H9 (cell line): ENCODE measurements around the gene ADAM29. TPM values are rescaled to one million over a fixed set of nuclear protein-coding genes. Genes with fewer than 3 reads are reported as not detected.

Experiments
- DNase-seq: peaks from one replicate; pipeline ENCODE4 v3.0.0-alpha.2; 2017
- H2AFZ ChIP-seq: one replicate; pipeline ENCODE4 v1.6.1; 2013; ENCODE audit warnings: mild to moderate bottlenecking, low read length, control low read depth, moderate library complexity
- H2AK5ac ChIP-seq: 2 replicates; pipeline ENCODE4 v1.6.1; 2013; ENCODE audit warnings: low read length, control low read depth, mixed read lengths; ENCODE audit not compliant: insufficient read length
- H2BK120ac ChIP-seq: one replicate; pipeline ENCODE4 v1.6.1; 2013; ENCODE audit warnings: low read depth, mild to moderate bottlenecking, low read length, control low read depth, inconsistent platforms; ENCODE audit not compliant: poor library complexity, severe bottlenecking
- H2BK12ac ChIP-seq: 2 replicates; pipeline ENCODE4 v1.6.1; 2013; ENCODE audit warnings: low read length, control low read depth, mixed read lengths, low read depth; ENCODE audit not compliant: insufficient read length
- H2BK15ac ChIP-seq: 2 replicates; pipeline ENCODE4 v1.6.1; 2013; ENCODE audit warnings: low read depth, low read length, control low read depth
- H2BK20ac ChIP-seq: one replicate; pipeline ENCODE4 v1.6.1; 2013; ENCODE audit warnings: low read depth, mild to moderate bottlenecking, low read length, control low read depth, inconsistent platforms; ENCODE audit not compliant: poor library complexity, severe bottlenecking
- H2BK5ac ChIP-seq: 2 replicates; pipeline ENCODE4 v1.6.1; 2013; ENCODE audit warnings: low read length, control low read depth, mixed read lengths; ENCODE audit not compliant: insufficient read length
- H3K14ac ChIP-seq: 2 replicates; pipeline ENCODE4 v1.6.1; 2013; ENCODE audit warnings: low read length, control low read depth; ENCODE audit not compliant: insufficient read depth
- H3K18ac ChIP-seq: 2 replicates; pipeline ENCODE4 v1.6.1; 2013; ENCODE audit warnings: low read depth, mild to moderate bottlenecking, mixed read lengths, low read length, control low read depth; ENCODE audit not compliant: insufficient read length
- H3K23ac ChIP-seq: 2 replicates; pipeline ENCODE4 v1.6.1; 2013; ENCODE audit warnings: low read length, control low read depth, mixed read lengths, low read depth; ENCODE audit not compliant: insufficient read length
- H3K23me2 ChIP-seq: 2 replicates; pipeline ENCODE4 v1.6.1; 2013; ENCODE audit warnings: low read depth, mild to moderate bottlenecking, mixed read lengths, low read length, control low read depth; ENCODE audit not compliant: insufficient read length, poor library complexity, severe bottlenecking
- H3K27ac ChIP-seq: 2 replicates; pipeline ENCODE4 v1.5.1; 2013; ENCODE audit warnings: low read length, control low read depth, mixed read lengths, low read depth; ENCODE audit not compliant: insufficient read length
- H3K27me3 ChIP-seq: 2 replicates; pipeline ENCODE4 v1.6.1; 2013; ENCODE audit warnings: low read length, control low read depth, inconsistent platforms; ENCODE audit not compliant: insufficient read depth
- H3K4ac ChIP-seq: 2 replicates; pipeline ENCODE4 v1.6.1; 2013; ENCODE audit warnings: low read depth, mild to moderate bottlenecking, control low read depth, inconsistent platforms, low read length, moderate library complexity
- H3K4me1 ChIP-seq: 2 replicates; pipeline ENCODE4 v1.6.1; 2013; ENCODE audit warnings: low read length, control low read depth, inconsistent platforms; ENCODE audit not compliant: insufficient read depth
- H3K4me2 ChIP-seq: 2 replicates; pipeline ENCODE4 v1.6.1; 2013; ENCODE audit warnings: low read length, control low read depth, mixed read lengths; ENCODE audit not compliant: insufficient read length, insufficient read depth
- H3K56ac ChIP-seq: 2 replicates; pipeline ENCODE4 v1.6.1; 2013; ENCODE audit warnings: low read depth, mild to moderate bottlenecking, mixed read lengths, low read length, control low read depth; ENCODE audit not compliant: insufficient read length
- H3K79me1 ChIP-seq: 2 replicates; pipeline ENCODE4 v1.6.1; 2013; ENCODE audit warnings: low read depth, mild to moderate bottlenecking, moderate library complexity, low read length, control low read depth, inconsistent platforms; ENCODE audit not compliant: insufficient read depth, poor library complexity, severe bottlenecking
- H3K79me2 ChIP-seq: 2 replicates; pipeline ENCODE4 v1.6.1; 2013; ENCODE audit warnings: low read length, control low read depth, inconsistent platforms; ENCODE audit not compliant: insufficient read depth
- H3K9ac ChIP-seq: 2 replicates; pipeline ENCODE4 v1.6.1; 2013; ENCODE audit warnings: low read length, control low read depth, mixed read lengths; ENCODE audit not compliant: insufficient read length; ENCODE audit errors: extremely low read depth
- H3K9me3 ChIP-seq: one replicate; pipeline ENCODE4 v1.6.1; 2013; ENCODE audit warnings: low read depth, low read length, inconsistent platforms; ENCODE audit not compliant: control insufficient read depth
- H3T11ph ChIP-seq: one replicate; pipeline ENCODE4 v1.6.1; 2013; ENCODE audit warnings: mild to moderate bottlenecking, low read length, control low read depth, inconsistent platforms
- H4K20me1 ChIP-seq: one replicate; pipeline ENCODE4 v1.6.1; 2013; ENCODE audit not compliant: control insufficient read depth, insufficient read length, insufficient read depth
- H4K5ac ChIP-seq: 2 replicates; pipeline ENCODE4 v1.6.1; 2013; ENCODE audit warnings: low read depth, mild to moderate bottlenecking, mixed read lengths, low read length, control low read depth; ENCODE audit not compliant: insufficient read length
- H4K8ac ChIP-seq: replicated peaks from 2 replicates; pipeline ENCODE4 v1.6.1; 2013; ENCODE audit warnings: low read length, control low read depth, mixed read lengths, low read depth; ENCODE audit not compliant: insufficient read length
- H4K91ac ChIP-seq: 2 replicates; pipeline ENCODE4 v1.6.1; 2013; ENCODE audit warnings: low read depth, mild to moderate bottlenecking, moderate library complexity, mixed read lengths, low read length, control low read depth; ENCODE audit not compliant: insufficient read length
- H3K27ac Mint-ChIP-seq, 3 experiments: 2 replicates in 2 of 3; 3 replicates in 1 of 3; pipeline ENCODE4 v1.8.0; 2020 to 2021; ENCODE audit warnings: mixed read lengths in 3 of 3, mild to moderate bottlenecking in 1 of 3, moderate library complexity in 1 of 3
- H3K27me3 Mint-ChIP-seq: 2 replicates; pipeline ENCODE4 v1.8.0; 2021; ENCODE audit warnings: low read depth, mild to moderate bottlenecking, moderate library complexity, mixed read lengths
- H3K36me3 Mint-ChIP-seq, 3 experiments: 2 replicates in 2 of 3; 3 replicates in 1 of 3; pipeline ENCODE4 v1.8.0; 2020 to 2021; ENCODE audit warnings: low read depth in 3 of 3, mixed read lengths in 3 of 3; ENCODE audit not compliant: insufficient read depth in 1 of 3
- H3K4me1 Mint-ChIP-seq, 2 experiments: 2 replicates each; pipeline ENCODE4 v1.8.0; 2020; ENCODE audit warnings: mixed read lengths in 2 of 2
- H3K4me3 Mint-ChIP-seq, 2 experiments: 2 replicates in 1 of 2; 3 replicates in 1 of 2; pipeline ENCODE4 v1.8.0; 2020 to 2021; ENCODE audit warnings: mild to moderate bottlenecking in 2 of 2, mixed read lengths in 2 of 2, moderate library complexity in 1 of 2
- H3K9me3 Mint-ChIP-seq, 2 experiments: 2 replicates in 1 of 2; 3 replicates in 1 of 2; pipeline ENCODE4 v1.8.0; 2020; ENCODE audit warnings: mild to moderate bottlenecking in 2 of 2, mixed read lengths in 2 of 2, moderate library complexity in 1 of 2
- total RNA-seq: library from RNA; stranded (reverse); gene quantifications from 2 replicates; pipeline ENCODE4 v1.2.1, GENCODE V29; 2021
- TF ChIP-seq, protein P1 (sequence below): fragments of 200-600 bp; sonication (generic); conservative IDR thresholded peaks from 3 replicates; pipeline ENCODE4 v1.8.0; 2021; ENCODE audit warnings: antibody characterized with exemption, mild to moderate bottlenecking

ADAM29 gene
- total RNA-seq, 1 experiment from 2014 or later = not detected

DNA sequence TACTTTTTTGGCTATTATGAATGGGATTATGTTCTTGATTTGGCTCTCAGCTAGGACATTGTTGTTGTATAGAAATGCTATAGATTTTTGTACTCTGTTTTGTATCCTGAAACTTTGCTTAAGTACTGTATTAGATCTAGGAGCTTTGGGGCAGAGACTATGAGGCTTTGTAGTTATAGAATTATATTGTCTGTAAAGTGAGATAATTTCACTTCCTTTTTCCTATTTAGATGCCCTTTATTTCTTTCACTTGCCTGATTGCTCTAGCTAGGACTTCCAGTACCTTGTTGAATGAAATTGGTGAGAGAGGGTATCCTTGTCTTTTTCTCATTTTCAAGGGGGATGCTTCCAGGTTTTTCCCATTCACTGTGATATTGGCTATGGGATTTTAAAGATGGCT, 28.1 kb downstream of the ADAM29 start:
- Histone ChIP-seq H2AFZ (no peak overlapping the region), H4K5ac (no peak overlapping the region), H3K14ac (no peak overlapping the region), H3K4ac (no peak overlapping the region), H3K27ac (no peak overlapping the region), H2BK20ac (no peak overlapping the region), H2BK5ac (no peak overlapping the region), H3K79me2 (no peaks in the 10 kb centered on the region), H3K4me2 (no peak overlapping the region), H2BK12ac (no peak overlapping the region), H2BK120ac (no peak overlapping the region), H2AK5ac (no peak overlapping the region), H4K20me1 (no peaks in the 10 kb centered on the region), H3T11ph (no peak overlapping the region), H3K23me2 (no peaks in the 10 kb centered on the region), H3K27me3 (no peaks in the 10 kb centered on the region), H3K56ac (no peak overlapping the region), H3K79me1 (no peaks in the 10 kb centered on the region), H3K9ac (no peak overlapping the region), H3K4me1 (no peaks in the 10 kb centered on the region), H3K9me3 (no peaks in the 10 kb centered on the region), H2BK15ac (no peak overlapping the region), H3K23ac (no peak overlapping the region), H4K91ac (no peak overlapping the region), H3K18ac (no peak overlapping the region), H4K8ac (no peak overlapping the region)
- H3K4me3 Mint-ChIP-seq = no peak overlapping the region
- peaks cover 0 to 7% of the 10 kb centered on the region in 2 experiments; a peak in 1 of 4 replicates for H3K4me1 Mint-ChIP-seq
- DNase-seq = no peak
- no peaks in the 10 kb centered on the region for H3K27me3 Mint-ChIP-seq
- H3K9me3 Mint-ChIP-seq = peaks cover 21 to 27% of the 10 kb centered on the region in 2 experiments
- H3K36me3 Mint-ChIP-seq = peaks cover 3 to 17% (median 8%) of the 10 kb centered on the region in 3 experiments; a peak in 5 of 7 replicates
- H3K27ac Mint-ChIP-seq = no peak overlapping the region
- TF ChIP-seq, protein P1, sequence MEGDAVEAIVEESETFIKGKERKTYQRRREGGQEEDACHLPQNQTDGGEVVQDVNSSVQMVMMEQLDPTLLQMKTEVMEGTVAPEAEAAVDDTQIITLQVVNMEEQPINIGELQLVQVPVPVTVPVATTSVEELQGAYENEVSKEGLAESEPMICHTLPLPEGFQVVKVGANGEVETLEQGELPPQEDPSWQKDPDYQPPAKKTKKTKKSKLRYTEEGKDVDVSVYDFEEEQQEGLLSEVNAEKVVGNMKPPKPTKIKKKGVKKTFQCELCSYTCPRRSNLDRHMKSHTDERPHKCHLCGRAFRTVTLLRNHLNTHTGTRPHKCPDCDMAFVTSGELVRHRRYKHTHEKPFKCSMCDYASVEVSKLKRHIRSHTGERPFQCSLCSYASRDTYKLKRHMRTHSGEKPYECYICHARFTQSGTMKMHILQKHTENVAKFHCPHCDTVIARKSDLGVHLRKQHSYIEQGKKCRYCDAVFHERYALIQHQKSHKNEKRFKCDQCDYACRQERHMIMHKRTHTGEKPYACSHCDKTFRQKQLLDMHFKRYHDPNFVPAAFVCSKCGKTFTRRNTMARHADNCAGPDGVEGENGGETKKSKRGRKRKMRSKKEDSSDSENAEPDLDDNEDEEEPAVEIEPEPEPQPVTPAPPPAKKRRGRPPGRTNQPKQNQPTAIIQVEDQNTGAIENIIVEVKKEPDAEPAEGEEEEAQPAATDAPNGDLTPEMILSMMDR = no peak
